ENCODE measurements around the gene GTPBP2.
"Not testable (repeated sequence)": the region's sequence is repeated elsewhere in the genome, so short reads cannot be mapped to it uniquely, and the experiment has no call there.

GTPBP2 gene

DNA sequence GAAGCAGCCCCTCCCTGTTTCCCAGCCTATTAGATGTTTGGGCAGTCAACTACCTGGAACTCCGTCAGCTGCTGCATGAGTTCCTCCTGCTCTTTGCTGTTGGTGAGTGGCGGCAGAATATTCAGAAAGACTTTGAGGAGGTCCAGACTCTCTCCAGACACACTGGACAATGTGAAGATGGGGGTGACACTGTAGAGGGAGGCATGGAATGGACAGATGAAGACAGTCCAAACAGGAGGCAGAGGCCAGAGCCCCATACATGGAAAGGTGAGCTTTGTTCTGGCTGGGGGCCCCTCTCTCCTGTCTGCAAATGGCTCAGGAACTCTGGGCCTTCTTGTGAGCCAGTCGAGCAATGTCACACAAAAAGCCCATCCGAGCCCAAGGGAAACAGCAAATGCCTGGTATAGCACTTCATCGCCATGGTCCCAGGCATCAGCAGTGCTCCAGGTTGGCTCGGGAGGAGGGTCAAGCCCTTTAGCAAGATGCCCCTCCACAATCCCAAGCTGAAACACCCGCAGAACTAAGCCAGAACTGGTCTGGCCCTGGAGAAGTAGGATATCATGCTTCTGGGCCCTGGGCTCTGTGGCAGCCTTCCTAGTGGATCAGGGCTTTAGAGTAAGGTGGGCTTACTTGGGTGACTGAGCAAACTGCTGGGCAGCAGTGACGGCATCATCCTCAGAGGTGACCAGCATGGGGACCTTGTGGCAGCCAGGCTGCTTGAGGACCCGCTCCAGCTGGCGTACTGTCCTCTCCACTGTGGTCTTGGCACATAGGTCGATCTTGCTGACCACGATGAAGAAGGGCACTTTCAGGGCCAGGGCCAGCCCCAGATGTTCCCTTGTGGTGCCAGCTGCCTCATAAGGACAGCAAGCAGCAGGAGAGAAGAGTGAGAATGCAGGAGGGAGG lies 4.9 kb downstream of the GTPBP2 start:
- DNase-seq (ENCODE audit: low spot score) = no peak

DNA sequence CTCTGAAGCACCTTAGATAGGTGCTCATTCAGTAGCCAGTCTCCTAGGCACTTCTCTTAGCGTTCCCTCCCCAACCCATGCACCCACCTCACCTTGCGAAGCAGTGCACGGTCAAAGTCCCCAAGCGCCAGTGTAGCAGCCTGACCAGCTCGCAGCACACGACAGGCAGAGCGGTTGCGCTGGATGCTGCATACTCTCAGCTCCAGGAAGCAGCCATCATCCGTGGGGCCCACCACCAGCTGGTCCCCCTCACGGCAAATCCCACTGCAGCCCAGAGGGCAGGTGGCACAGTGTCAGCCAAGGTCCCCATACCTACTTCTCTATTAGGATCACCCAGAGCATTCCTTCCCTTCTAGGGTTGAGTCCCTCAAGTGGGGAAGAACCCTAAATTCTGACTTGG lies 6.5 kb downstream of the GTPBP2 start:
- no peak for DNase-seq (ENCODE audit: low spot score)

- DNase-seq (ENCODE audit: low spot score) = no peak
Measured at GRCh38 chr6:43621836-43622180, 7.3 kb downstream of the GTPBP2 start.

DNA sequence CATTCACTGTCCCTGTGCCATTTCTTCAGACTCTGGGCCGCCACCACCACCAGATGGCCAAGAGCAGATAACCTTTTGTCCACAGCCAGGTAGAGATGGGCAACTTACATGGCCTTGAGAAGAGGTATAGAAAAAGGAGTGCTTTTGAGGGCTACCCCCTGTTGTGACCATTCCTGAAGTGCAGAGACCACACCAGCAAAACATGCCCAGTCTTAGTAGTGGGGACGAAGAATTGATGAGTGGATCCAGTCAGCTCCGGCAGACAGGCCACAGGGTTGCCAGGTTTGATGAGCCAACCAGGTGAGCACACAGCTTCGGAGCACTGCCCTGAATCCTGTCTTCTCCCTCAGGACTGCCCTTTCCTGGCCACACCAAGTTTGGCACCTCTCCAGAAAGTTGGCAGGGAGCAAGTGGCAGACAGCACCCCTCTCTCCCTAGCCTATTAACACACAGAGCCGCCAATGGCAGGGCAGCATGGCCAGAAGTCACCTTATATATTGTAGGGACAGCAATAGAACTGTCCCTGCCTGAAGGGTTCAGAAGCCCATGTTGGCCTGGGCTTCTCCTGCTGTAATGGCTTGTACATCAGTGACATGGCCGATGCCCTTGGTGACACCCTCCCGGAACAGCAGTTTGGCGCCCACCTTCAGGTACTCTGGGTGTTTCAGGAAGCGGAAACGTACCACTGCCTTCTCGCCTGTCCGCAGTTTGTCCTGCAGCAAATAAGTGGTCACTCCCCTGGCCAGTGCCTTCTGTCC lies 7.8 kb downstream of the GTPBP2 start:
- DNase-seq (ENCODE audit: low spot score) = no peak

- DNase-seq (ENCODE audit: low spot score) = no peak
Measured at GRCh38 chr6:43616725-43617472, 12.2 kb downstream of the GTPBP2 start.

DNA sequence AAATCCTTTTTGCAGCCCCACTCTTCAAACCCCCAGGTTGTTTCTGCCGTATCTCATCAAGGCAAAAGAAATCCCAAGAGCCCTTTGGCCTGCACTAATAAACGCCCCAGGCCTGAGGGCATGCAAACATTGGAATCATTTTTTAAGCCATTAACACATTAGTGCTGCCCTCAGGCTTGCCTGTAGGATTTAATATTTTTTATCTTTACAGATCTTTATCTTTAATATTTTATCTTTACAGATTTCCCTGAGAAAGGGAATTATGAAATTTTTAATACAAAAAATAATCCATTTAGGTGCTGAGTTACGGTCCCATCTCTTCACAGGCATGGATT lies 14.7 kb downstream of the GTPBP2 start:
- DNase-seq (ENCODE audit: low spot score) = no peak

DNA sequence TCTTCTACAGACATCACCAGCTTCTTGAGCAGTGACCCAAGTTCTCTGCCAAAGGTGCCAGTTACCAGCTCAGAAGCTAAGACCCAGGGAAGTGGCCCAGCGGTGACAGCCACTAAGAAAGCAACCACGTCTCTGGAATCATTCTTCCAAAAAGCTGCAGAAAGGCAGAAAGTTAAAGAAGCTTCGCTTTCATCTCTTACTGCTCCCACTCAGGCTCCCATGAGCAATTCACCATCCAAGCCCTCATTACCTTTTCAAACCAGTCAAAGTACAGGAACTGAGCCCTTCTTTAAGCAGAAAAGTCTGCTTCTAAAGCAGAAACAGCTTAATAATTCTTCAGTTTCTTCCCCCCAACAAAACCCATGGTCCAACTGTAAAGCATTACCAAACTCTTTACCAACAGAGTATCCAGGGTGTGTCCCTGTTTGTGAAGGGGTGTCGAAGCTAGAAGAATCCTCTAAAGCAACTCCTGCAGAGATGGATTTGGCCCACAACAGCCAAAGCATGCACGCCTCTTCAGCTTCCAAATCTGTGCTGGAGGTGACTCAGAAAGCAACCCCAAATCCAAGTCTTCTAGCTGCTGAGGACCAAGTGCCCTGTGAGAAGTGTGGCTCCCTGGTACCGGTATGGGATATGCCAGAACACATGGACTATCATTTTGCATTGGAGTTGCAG lies 15.2 kb downstream of the GTPBP2 start:
- no peak for DNase-seq (ENCODE audit: low spot score)

DNA sequence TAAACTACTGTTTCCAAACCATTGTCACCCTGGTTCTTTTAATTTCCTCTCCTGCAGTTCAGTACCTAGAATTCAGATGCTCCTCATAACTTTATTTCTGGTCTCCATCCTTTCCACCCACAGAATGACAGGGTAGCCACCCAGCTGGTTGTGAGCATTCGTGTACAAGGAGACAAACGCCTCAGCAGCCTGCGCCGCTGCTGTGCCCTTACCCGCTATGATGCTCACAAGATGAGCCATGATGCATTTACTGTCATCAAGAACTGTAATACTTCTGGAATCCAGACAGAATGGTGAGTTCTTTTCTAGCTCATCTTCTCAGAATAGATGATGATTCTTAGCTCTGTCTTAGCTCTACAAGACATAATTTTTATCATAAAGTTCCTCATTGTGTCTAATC lies 18.6 kb downstream of the GTPBP2 start:
- no peak for DNase-seq (ENCODE audit: low spot score)

DNA sequence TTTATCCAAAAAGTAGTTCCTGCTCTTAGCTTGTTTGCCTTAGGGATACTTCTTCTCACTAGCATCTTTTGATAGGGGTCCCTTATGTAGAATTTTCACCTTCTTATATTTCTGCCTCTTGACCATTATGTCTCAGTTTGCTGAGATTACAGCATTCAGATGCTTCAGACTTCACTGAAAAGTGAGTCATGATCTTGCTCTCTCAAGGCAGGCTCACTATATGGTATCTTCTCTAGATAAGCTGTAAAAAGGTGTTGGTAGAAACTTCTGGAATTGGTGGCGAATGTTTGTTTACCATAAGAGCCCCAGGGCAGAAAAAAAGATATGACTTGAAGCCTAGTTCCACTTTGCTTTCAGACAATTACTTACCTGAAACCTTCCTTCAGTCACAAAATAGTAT lies 19.7 kb downstream of the GTPBP2 start:
- no peak for DNase-seq (ENCODE audit: low spot score)

DNA sequence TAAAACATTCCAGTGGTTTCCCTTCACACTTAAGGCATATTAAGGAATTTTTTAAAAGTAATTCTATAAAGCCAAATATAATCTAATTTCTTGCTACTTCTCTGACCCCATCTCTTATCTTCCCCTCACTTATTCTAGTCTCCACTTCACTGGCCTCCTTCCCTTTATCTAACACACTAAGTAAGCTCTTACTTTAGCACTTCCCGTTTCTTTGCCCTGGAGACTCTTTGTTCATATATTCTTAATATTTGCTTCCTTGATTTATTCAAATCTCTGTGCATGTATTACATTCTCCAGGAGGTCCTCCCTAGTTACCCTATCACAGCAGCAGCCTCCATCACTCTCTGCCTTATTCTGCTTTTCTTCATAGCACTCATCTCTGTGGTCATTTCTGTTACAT lies 20.3 kb downstream of the GTPBP2 start:
- DNase-seq (ENCODE audit: low spot score) = no peak

DNA sequence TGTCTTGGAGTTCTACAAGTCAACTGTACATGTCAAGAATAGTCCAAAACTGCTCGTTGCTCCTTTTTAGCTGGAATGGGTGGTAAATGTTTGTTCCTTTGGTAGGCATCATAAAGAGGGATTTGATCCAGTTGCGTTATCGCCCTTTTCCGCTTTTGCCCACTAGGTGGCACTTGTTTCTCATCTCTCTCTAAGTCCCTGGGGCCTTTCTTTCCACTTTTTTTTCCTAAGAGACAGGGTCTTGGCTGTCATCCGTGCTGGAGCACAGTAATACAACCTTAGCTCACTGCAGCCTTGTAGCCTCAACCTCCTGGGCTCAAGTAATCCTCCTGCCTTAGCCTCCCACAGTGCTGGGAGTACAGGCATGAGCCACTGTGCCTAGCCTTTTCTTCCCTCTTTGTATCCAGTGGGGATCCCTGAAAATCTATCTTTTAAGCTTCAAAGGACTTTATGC lies 20.7 kb downstream of the GTPBP2 start:
- peak; percentile 84 for DNase-seq (ENCODE audit: low spot score)

DNA sequence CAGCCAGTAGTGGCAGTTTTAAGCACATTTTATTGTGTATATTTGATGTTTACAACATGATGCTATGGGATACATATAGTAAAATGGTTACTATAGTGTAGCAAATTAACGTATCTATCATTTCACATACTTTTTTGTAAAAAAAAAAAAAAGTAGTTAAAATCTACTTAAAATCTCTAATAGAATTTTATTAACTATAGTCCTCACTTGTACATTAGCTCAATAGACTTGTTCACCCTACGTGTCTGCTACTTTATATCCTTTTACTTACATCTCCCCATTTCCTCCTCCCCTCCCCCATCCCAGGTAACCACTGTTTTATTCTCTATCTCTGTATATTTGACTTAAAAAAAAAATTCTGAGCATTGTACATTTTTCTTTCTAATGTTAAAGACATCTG lies 23.0 kb downstream of the GTPBP2 start:
- no peak for DNase-seq (ENCODE audit: low spot score)

DNA sequence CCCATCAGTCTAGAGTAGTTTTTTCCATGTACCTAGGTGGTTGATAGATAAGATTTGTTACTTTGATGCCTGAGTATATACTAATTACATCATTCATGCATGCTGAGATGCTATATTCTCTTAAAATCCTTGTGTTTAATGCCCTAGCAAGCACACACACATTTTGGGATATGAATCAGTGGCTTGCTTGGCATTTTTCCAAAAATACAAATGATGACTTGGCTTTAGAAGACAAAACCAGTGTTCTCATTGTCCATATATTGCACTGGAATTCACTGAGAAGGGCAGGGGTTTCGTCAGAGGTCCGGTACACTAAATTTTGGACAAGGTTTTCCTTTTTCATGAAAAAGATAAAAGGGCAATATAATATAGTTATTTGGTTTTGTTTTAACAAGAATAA lies 24.9 kb downstream of the GTPBP2 start:
- DNase-seq (ENCODE audit: low spot score) = no peak

DNA sequence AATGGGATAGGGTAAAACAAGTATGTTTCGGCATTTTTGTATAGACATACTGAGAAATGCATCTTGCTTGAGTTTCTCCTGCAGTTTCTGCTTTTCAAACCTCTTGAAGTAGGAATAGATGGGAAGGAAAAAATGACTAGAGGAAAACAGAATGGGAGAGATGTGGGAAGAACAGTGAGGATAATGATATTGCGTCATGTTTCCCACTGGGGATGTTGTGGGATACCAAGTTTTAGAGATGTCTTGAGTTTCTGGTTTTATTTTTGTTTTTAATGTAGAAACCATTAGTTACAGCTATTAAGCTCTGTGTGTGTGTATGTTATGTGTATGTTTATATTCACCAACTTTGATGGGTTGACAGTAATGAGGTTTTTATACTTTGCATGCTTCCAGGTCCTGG lies 28.5 kb downstream of the GTPBP2 start:
- DNase-seq (ENCODE audit: low spot score) = no peak

- no peak for DNase-seq (ENCODE audit: low spot score)
Measured at GRCh38 chr6:43593938-43594337, 35.1 kb downstream of the GTPBP2 start.

- not testable (repeated sequence) for DNase-seq (ENCODE audit: low spot score)
Measured at GRCh38 chr6:43589564-43589963, 39.5 kb downstream of the GTPBP2 start.

DNA sequence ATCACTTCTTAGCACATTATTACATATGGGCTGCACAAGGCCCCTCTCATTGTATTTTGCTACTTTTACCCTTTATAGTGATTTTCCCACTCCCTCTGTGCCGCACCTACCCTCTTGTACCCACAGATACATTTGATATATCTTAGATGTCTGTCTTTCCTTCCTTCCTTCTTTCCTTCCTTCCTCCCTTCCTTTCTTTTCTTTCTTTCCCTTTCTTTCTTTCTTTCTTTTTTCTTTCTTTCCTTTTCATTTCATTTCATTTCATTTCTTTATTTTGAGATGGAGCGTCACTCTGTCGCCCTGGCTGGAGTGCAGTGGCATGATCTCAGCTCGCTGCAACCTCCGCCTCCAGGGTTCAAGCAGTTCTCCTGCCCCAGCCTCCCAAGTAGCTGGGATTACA lies 40.9 kb downstream of the GTPBP2 start:
- no peak for DNase-seq (ENCODE audit: low spot score)

DNA sequence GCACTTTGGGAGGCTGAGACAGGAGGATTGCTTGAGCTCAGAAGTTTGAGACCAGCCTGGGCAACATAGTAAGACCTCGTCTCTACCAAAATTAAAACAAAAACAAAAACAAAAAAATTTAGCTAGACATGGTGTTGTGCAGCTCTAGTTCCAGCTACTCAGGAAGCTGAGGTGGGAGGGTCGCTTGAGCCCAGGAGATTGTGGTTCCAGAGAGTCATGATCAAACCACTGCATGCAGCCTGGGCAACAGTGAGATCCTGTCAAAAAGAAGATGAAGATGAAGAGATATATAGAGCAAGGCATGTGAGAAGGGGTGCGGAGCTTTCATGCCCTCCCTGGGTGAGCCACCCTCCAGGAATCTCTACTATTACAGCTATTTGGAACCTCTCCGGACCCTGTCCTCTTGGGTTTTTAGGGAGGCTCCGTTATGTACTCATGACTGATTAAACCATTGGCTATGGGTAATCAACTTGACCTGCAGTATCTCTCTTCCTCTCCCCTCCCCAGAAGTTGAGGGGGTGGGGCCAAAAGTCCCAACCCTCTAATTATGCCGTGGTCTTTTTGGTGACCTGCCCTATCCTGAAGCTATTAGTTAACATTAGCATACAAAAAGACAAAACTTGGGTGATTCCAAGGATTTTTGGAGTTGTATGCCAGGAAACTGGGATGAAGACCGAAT lies 44.0 kb downstream of the GTPBP2 start:
- DNase-seq (ENCODE audit: low spot score) = no peak

DNA sequence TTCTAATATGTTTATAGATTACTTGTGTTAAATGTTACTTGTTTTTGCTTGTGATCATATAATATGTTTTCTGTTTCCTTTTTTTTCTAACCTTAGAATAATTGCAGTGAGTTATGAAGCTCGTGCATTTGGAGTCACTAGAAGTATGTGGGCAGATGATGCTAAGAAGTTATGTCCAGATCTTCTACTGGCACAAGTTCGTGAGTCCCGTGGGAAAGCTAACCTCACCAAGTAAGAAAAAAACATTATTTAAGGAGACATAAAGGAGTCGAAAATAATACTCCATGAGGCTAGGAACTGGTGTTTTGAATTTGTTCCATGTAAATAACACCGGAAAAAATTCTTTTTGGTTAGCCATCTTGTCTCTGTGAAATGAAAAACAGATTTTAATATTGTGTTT lies 46.2 kb downstream of the GTPBP2 start:
- no peak for DNase-seq (ENCODE audit: low spot score)

GRCh38 chr6:43579171-43579570 lies 49.9 kb downstream of the GTPBP2 start:
- DNase-seq (ENCODE audit: low spot score) = no peak

DNA sequence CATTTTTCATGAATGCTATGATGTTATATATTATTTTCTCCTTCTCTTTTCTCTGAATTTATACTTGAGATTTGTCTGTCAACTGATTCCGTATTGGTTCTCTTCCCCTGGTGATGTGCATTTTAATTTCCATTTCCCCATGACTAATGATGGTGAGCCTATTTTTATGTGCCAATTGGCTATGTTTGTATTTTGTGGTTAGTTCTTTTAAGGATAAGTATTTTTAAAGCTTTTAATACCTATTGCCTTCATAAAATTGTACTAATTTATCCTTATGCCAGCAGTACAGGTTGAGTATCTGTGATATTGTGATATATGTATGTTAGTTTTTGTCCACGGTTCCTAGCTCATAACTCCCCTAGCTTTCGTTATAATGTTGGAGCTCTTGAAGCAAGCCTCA lies 50.3 kb downstream of the GTPBP2 start:
- DNase-seq (ENCODE audit: low spot score) = no peak
